Activated naive CD4-positive, alpha-beta T cell treated with anti-CD3 and anti-CD28 coated beads, Interleukin-2, amount 50 U/mL, for 16 hours (primary cell): ENCODE results near the gene RAB14.
A peak's percentile ranks its signal among the peaks of the same experiment; 100 is the strongest.

ENCODE experiments used
- DNase-seq: peaks from one replicate; pipeline ENCODE4 v3.0.0-alpha.2; 2020

RAB14 gene

DNA sequence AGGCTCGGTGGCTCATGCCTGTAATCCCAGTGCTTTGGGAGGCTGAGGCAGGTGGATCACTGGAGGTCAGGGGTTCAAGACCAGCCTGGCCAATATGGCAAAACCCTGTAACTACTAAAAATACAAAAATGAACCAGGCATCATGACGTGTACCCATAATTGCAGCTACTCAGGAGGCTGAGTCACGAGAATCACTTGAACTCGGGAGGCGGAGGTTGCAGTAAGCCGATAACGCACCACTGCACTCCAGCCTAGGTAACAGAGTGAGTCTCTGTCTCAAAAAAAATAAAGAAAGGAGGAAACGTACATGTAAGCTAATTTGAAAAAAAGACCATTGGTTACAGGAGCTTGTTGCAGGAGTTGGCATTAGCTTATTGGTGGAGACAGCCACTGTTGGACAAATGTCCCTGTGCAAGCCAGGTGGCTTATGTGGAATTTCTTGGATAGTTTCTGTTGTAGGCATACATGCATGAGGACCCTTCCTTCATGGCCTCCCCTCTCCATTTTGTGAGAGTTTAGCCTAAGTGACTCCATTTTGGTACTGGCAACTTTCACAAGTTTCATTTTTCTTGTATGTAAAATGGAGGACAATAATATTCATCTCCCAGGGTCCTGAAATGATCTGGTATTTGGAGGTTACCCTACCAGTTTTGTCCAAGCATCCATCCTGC lies 16.8 kb upstream of the RAB14 start:
- no peak for DNase-seq

GRCh38 chr9:121217609-121218292 lies 16.1 kb upstream of the RAB14 start:
- no peak for DNase-seq

GRCh38 chr9:121216271-121216805 lies 14.7 kb upstream of the RAB14 start:
- no peak for DNase-seq

- DNase-seq = no peak
Observed at GRCh38 chr9:121214005-121214404, 12.3 kb upstream of the RAB14 start.

- peak; percentile 71 for DNase-seq
Observed at GRCh38 chr9:121213136-121213806, 11.6 kb upstream of the RAB14 start.

DNA sequence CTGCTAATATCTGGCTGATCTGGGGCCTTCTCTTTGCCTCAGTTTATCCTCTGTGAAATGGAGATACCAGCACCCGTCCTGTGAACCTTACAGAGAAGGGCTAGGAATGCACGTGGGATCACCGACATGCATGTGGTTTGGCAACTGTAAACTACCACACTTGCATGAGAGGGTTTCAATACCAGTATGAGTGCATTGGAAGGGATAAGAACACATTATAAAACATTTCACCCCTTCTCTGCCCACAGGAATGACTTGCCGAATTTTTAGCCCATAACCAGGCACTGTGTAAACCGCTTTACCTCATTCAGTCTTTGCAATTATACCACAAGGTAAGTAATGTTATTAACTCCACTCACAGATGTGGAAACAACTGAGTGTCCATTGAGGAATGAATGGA lies 8.9 kb upstream of the RAB14 start:
- no peak for DNase-seq

- no peak for DNase-seq
Observed at GRCh38 chr9:121207371-121207940, 5.8 kb upstream of the RAB14 start.

DNA sequence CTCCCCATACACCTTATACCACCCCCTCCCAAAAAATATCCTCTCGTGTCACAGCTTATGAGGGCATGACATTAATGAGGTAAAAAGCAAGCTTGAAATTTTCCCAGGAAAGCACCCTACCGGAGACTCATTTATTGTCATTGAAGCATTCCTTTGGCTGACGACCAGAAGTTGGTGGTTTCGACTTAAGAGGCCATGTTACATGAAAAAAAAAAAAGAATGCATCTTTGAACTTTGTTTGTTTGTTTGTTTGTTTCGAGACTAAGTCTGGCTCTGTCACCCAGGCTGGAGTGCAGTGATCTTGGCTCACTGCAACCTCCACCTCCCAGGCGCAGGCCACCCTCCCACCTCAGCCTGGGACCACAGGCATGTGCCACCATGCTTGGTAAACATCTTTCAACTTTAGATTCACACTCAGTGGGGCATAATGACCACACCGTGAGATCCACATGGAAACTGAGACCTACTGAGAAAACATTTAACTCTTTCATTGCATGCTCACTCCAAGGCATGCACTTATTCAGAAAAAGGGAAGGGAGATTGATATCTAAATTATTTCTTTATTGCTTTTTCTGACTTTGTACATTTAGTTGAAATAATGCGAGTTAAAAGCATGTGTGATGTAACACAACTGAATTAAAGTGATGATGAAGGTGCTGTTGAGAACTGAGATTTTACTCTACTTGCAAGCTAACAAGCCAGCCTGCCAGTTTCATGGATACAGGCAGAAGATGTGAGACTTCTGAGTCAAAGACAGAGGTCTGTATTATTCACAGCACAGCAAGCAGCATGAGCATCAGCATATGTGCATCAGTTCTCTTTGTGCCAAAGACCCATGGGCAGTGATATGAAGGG lies 5.1 kb upstream of the RAB14 start:
- DNase-seq = no peak

- no peak for DNase-seq
Observed at GRCh38 chr9:121204611-121205010, 2.9 kb upstream of the RAB14 start.

DNA sequence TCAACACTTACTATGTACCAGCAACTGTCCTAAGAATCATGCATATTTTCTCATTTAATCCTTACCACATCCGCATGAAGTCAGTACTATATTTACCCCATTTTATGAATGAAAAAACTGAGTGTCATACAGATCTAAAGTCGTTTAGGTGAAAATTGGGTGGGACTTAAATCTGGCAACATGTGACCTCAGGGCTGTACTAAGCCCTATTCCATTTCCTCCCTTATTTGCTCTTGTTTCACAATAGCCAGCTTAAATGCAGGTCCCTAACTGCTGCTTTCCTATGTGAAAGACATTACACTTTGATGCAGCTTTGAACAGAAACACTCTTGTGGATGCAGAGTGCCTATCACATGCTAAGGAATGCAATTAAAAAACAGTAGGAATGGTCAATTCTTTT lies 2.5 kb upstream of the RAB14 start:
- no peak for DNase-seq

GRCh38 chr9:121201045-121201737 lies 478 bp downstream of the RAB14 start:
- DNase-seq = peak; percentile 50

DNA sequence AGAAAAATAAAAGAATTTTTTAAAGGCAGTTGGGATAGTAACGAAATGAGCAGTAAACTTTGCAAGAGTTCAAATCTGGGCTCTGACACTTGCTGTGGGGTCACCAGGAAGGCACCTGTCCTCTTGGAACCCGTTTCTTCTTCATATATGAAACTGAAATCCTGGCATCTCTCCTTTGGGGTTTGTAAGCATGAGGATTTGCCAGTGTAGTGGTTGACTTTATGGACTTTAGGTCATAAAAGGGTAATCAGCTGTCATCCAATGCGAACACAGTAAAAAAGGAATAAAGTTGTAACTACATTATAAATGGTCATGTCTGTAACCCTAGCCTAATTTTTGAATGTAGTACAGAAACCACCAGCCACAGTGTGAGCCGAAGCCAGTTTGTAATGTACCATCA lies 1.3 kb downstream of the RAB14 start:
- no peak for DNase-seq

DNA sequence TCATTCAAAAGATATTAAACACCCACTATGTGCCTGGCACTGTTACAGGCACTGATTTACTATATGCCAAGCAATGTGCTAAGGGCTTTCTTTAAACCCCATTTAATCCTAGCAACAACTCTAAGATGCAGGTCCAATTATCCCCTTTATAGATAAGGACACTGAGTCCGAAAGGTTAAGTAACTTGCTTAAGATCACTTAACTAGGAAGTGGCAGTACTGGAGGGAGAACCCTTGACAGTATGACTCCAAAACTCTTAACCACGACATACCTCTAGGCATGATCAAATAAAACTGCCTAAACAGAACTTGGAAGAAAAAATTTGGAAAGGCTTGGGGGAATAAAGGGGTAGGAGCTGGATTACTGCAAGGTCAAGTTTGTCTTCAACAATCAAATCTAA lies 1.7 kb downstream of the RAB14 start:
- no peak for DNase-seq

DNA sequence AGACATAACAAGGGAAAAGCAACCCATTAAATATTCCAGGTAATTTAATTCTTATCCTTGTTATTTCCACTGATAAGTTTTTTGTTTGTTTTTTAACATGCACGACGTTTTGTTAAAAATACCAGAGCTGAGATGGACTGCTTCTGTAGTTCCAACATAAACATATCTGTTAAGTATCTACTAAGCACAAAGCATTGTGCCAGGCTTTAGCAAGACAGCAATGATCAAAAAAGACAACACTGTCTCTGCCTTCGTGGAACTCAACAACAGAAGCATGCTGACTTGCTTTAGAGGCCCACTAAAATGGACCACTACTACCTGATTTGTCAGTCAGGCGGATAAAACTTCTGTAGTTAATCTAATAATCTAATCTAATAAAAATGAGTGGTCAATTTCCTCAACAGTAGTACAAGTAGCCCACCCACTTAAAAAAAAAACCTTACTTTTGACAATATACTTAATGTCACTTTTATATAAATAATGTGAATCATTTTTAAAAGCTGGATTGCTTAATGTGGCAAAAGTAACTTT lies 3.1 kb downstream of the RAB14 start:
- DNase-seq = no peak

DNA sequence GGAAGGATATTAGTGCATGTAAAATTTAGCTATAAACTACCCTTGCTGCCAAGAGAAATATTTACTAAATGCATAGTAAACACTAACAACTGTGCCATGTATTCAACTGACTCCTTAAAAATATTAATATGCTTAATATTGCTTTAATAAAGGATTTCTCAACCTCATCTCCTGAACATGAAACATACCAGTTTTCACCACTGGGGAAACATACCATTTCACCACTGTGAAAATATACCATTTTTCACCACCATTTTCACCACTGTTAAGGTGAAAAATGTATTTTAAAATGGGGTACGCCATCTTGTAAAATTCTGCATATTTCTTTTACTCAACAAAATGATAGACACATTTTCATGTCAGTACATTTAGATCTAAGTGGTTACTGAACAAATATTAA lies 4.5 kb downstream of the RAB14 start:
- no peak for DNase-seq

DNA sequence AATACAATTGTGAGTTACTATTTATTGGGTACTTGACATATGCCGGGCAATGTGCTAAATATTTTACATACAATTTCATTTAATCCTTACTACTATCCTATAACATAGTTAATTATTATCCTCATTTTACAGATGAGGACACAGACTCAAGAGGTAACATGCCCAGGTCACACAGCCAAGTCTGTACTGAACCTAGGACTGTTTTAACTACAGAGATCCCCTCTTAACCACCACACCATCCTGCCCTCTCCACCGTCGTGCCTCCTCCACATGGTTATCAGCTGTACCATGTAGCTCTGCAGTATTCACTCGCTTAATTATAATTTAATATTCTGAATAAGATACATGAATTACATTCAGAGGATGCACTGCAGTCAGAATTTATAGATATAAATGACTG lies 5.3 kb downstream of the RAB14 start:
- no peak for DNase-seq

DNA sequence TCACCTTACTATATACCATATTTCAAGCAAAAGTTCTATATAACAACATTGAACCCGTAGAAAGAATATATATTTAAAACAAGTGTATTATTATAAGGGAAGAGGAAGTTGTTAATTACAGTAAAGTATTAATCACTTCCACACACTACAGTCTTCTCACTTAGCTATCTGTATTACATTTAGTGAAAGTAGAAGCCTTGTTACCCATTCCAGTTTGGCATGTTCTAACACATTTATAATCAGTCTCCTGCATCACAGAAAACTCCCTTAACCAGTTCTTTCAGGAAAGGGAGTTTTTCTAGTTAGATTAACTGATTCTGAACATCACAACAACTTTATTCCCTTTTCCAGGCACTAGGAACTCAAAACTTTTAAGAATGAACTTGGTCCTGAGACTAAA lies 6.9 kb downstream of the RAB14 start:
- DNase-seq = no peak

- no peak for DNase-seq
Observed at GRCh38 chr9:121192959-121193640, 8.6 kb downstream of the RAB14 start.

DNA sequence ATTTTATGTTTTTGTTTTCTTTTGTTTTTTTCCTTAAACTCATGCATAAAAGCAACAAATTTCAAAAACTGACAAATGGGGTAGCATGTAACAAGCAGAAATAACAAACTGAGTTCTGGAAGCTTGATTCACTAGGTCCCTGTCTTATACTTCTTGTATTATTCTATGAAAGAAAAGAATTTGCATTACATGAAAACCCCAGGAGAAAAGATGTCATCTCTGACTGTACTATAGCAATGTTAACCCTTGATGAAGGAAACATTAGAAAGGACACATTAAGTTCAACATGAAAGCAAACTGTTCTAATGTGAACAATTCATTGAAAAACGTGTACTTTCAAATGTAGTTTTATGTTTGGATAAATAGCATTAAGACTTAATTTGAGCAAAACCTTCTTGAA lies 9.2 kb downstream of the RAB14 start:
- no peak for DNase-seq

DNA sequence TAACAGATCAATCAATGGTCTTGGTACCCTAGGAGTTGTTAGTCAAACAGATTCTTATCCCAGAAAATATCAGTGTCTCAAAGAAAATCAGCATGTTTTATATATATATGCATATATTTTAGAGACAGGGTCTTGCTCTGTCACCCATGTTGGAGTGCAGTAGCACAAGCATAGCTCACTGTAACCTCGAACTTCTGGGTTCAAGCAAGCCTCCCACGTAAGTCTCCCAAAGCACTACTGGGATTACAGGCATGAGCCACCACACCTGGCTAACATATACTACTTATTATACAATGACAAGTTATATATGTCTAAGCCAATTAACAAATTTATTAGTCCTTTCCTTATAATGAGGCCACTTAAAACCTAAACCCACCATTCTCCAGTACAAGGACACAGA lies 10.4 kb downstream of the RAB14 start:
- no peak for DNase-seq

GRCh38 chr9:121189660-121190059 lies 12.0 kb downstream of the RAB14 start:
- no peak for DNase-seq
